Karpas-422 (cell line): ENCODE data around the gene KCNJ16. TPM values are rescaled to one million over a fixed set of nuclear protein-coding genes. Genes with fewer than 3 reads are reported as not detected.

Experiments used
- DNase-seq: peaks from one replicate; pipeline ENCODE4 v3.0.0-alpha.2; 2015
- H2AFZ ChIP-seq: fragments of 200-600 bp; sonication (generic); 2 replicates; pipeline ENCODE4 v1.6.1; 2014; ENCODE audit warnings: antibody characterized with exemption, low read length, mixed read lengths
- H3K27ac ChIP-seq: fragments of 200-600 bp; sonication (generic); 2 replicates; pipeline ENCODE4 v1.5.1; 2014; ENCODE audit warnings: mild to moderate bottlenecking, low read length, moderate library complexity
- H3K27me3 ChIP-seq: fragments of 200-600 bp; sonication (generic); 2 replicates; pipeline ENCODE4 v1.6.1; 2014; ENCODE audit warnings: low read length, mixed read lengths
- H3K36me3 ChIP-seq: fragments of 200-600 bp; sonication (generic); 2 replicates; pipeline ENCODE4 v1.6.1; 2014; ENCODE audit warnings: low read length, mixed read lengths; ENCODE audit not compliant: insufficient read depth
- H3K4me1 ChIP-seq: fragments of 200-600 bp; sonication (generic); 2 replicates; pipeline ENCODE4 v1.6.1; 2014; ENCODE audit warnings: mild to moderate bottlenecking, low read length, mixed read lengths
- H3K4me2 ChIP-seq: fragments of 200-600 bp; sonication (generic); 2 replicates; pipeline ENCODE4 v1.6.1; 2014; ENCODE audit warnings: low read length, low read depth, mild to moderate bottlenecking; ENCODE audit not compliant: poor library complexity, severe bottlenecking
- H3K4me3 ChIP-seq: fragments of 200-600 bp; sonication (generic); 2 replicates; pipeline ENCODE4 v1.5.1; 2014; ENCODE audit warnings: mild to moderate bottlenecking, antibody characterized with exemption, low read length, mixed read lengths
- H3K79me2 ChIP-seq: fragments of 200-600 bp; sonication (generic); 2 replicates; pipeline ENCODE4 v1.6.1; 2014; ENCODE audit warnings: mild to moderate bottlenecking, low read length, mixed read lengths
- H3K9ac ChIP-seq: fragments of 200-600 bp; sonication (generic); 2 replicates; pipeline ENCODE4 v1.6.0; 2014; ENCODE audit warnings: low read length
- H3K9me2 ChIP-seq: fragments of 200-600 bp; sonication (generic), shearing (Covaris generic); replicated peaks from 2 replicates; pipeline ENCODE4 v1.6.0; 2014; ENCODE audit warnings: mild to moderate bottlenecking, low read length, moderate library complexity; ENCODE audit not compliant: insufficient read depth
- H3K9me3 ChIP-seq: fragments of 300-700, 200-600 bp; sonication (generic); 2 replicates; pipeline ENCODE4 v1.6.1; 2014; ENCODE audit warnings: low read length, mixed read lengths
- H4K20me1 ChIP-seq: fragments of 200-600 bp; sonication (generic); 2 replicates; pipeline ENCODE4 v1.6.1; 2014; ENCODE audit warnings: mild to moderate bottlenecking, antibody characterized with exemption, low read length, low read depth; ENCODE audit not compliant: insufficient read depth
- total RNA-seq: library from RNA; depleted of rRNA; stranded (reverse); fragments of >200 nt; shearing (Covaris generic); gene quantifications from 2 replicates; pipeline ENCODE4 v1.2.3, GENCODE V29; 2014; ENCODE audit warnings: low replicate concordance; rRNA removed

The KCNJ16 gene
- not detected in 2 replicates for total RNA-seq

DNA sequence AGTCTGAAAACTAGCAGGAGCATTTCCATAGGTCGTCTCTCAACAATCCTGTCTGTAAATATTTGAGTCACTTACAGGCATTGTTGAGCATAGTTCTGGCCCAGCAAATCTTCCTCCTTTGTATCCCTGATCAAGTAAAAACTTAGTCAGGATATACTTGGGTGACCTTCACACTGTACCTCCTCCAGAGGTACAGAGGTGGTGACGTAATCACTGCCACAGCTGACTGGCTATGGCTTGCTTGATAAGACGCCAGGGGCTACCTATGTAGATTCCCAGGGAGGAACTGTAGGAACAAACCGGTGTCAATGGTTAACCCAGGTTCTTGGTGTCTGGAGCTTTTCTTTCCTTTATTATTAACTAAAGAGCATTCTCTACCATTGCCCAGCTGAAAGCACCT, at the start of gene KCNJ16:
Gene KCNJ16 (plus strand): TSS at position 270 of the 400 bp plus-strand sequence. CDS start 56,863 bp downstream, outside the sequence.
- no peak for DNase-seq
- H3K27me3 ChIP-seq, result no peaks in the 10 kb centered on the region; the same call in 1 of the 2 replicates
- no peaks in the 10 kb centered on the region for H3K9me3 ChIP-seq
- H4K20me1 ChIP-seq, result no peaks in the 10 kb centered on the region
- no peak within 1 kb of the TSS for H3K4me2 ChIP-seq
- H3K79me2 ChIP-seq, result no peaks in the 10 kb centered on the region
- H3K9ac ChIP-seq, result no peak within 1 kb of the TSS
- H3K36me3 ChIP-seq, result no peaks in the 10 kb centered on the region
- H2AFZ ChIP-seq, result no peak within 1 kb of the TSS
- no peaks in the 10 kb centered on the region for H3K9me2 ChIP-seq
- no peak within 1 kb of the TSS for H3K4me3 ChIP-seq
- peaks cover 4% of the 10 kb centered on the region; the same call in 1 of the 2 replicates for H3K4me1 ChIP-seq
- H3K27ac ChIP-seq, result no peak within 1 kb of the TSS

DNA sequence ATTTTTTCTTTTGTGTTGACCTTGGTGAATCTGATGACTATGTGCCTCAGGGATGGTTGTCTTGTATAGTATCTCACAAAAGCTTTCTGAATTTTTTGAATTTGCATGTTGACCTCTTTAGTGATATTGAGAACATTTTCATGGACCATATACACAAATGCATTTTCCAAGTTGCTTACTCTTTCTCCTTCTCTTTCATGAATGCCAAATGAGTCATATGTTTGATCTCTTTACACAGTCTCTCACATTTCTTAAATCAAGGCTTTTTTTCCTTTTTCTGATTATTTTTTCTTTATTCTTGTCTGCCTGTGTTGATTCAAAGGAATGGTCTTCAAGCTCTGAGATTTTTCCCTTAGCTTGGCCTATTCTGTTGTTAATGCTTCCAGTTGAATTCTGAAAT, 46.6 kb upstream of the KCNJ16 start:
- no peaks in the 10 kb centered on the region for H3K36me3 ChIP-seq
- H3K9me3 ChIP-seq, result no peaks in the 10 kb centered on the region
- H2AFZ ChIP-seq, result no peak overlapping the region
- H4K20me1 ChIP-seq, result no peaks in the 10 kb centered on the region
- no peak overlapping the region for H3K4me2 ChIP-seq
- peaks cover under 1% of the 10 kb centered on the region; the same call in 1 of the 2 replicates for H3K4me1 ChIP-seq
- no peaks in the 10 kb centered on the region for H3K9me2 ChIP-seq
- no peak overlapping the region for H3K9ac ChIP-seq
- H3K79me2 ChIP-seq, result no peaks in the 10 kb centered on the region
- no peak overlapping the region for H3K4me3 ChIP-seq
- DNase-seq, result no peak
- H3K27ac ChIP-seq, result no peak overlapping the region
- H3K27me3 ChIP-seq, result no peaks in the 10 kb centered on the region

GRCh38 chr17:70028978-70029767, 45.9 kb upstream of the KCNJ16 start:
- Histone ChIP-seq H4K20me1 (no peaks in the 10 kb centered on the region), H3K79me2 (no peaks in the 10 kb centered on the region), H3K4me3 (no peak overlapping the region), H3K27ac (no peak overlapping the region), H3K9me3 (no peaks in the 10 kb centered on the region), H2AFZ (no peak overlapping the region), H3K36me3 (no peaks in the 10 kb centered on the region), H3K4me2 (no peak overlapping the region), H3K9me2 (no peaks in the 10 kb centered on the region), H3K9ac (no peak overlapping the region), H3K4me1 (no peaks in the 10 kb centered on the region), H3K27me3 (no peaks in the 10 kb centered on the region)
- DNase-seq, result no peak

GRCh38 chr17:70030371-70030770, 44.7 kb upstream of the KCNJ16 start:
- no peak for DNase-seq
- no peaks in the 10 kb centered on the region for H3K9me3 ChIP-seq
- H3K27me3 ChIP-seq, result no peaks in the 10 kb centered on the region
- no peak overlapping the region for H3K4me3 ChIP-seq
- no peaks in the 10 kb centered on the region for H3K9me2 ChIP-seq
- no peaks in the 10 kb centered on the region for H3K4me1 ChIP-seq
- no peaks in the 10 kb centered on the region for H4K20me1 ChIP-seq
- H3K4me2 ChIP-seq, result no peak overlapping the region
- no peak overlapping the region for H2AFZ ChIP-seq
- no peaks in the 10 kb centered on the region for H3K79me2 ChIP-seq
- H3K36me3 ChIP-seq, result no peaks in the 10 kb centered on the region
- no peak overlapping the region for H3K9ac ChIP-seq
- no peak overlapping the region for H3K27ac ChIP-seq

DNA sequence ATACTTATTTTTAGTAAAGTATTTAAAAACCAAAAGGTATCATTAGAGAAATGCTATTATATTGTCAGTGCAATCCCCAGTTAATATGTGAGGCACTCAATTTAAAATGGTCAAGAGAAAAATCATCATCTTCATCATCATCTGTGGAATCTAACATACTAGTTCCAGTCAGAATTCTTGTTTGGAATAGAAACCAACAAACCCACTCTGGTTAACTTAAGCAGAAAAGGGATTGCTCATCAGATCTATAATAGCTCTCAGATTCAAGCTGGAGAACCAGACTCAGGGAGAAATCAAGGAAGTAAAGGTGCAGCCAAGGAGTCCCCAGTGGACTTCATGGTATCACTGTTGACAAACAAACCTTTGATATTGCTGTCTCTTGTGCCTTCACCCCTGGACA, 43.7 kb upstream of the KCNJ16 start:
- H3K79me2 ChIP-seq, result no peaks in the 10 kb centered on the region
- no peaks in the 10 kb centered on the region for H3K36me3 ChIP-seq
- no peaks in the 10 kb centered on the region for H4K20me1 ChIP-seq
- no peak overlapping the region for H3K4me2 ChIP-seq
- no peaks in the 10 kb centered on the region; the same call in 1 of the 2 replicates for H3K9me2 ChIP-seq
- H2AFZ ChIP-seq, result no peak overlapping the region
- no peak overlapping the region for H3K4me3 ChIP-seq
- H3K27ac ChIP-seq, result no peak overlapping the region
- no peak overlapping the region for H3K9ac ChIP-seq
- H3K9me3 ChIP-seq, result no peaks in the 10 kb centered on the region
- no peak for DNase-seq
- H3K4me1 ChIP-seq, result no peaks in the 10 kb centered on the region
- H3K27me3 ChIP-seq, result no peaks in the 10 kb centered on the region

GRCh38 chr17:70033165-70033564, 41.9 kb upstream of the KCNJ16 start:
- no peak overlapping the region for H3K4me3 ChIP-seq
- H3K79me2 ChIP-seq, result no peaks in the 10 kb centered on the region
- no peaks in the 10 kb centered on the region for H3K4me1 ChIP-seq
- H3K9me3 ChIP-seq, result no peaks in the 10 kb centered on the region
- H4K20me1 ChIP-seq, result no peaks in the 10 kb centered on the region
- no peak overlapping the region for H3K4me2 ChIP-seq
- H3K27me3 ChIP-seq, result no peaks in the 10 kb centered on the region
- no peak for DNase-seq
- H3K27ac ChIP-seq, result no peak overlapping the region
- H3K9ac ChIP-seq, result no peak overlapping the region
- H2AFZ ChIP-seq, result no peak overlapping the region
- H3K9me2 ChIP-seq, result no peaks in the 10 kb centered on the region; the same call in 1 of the 2 replicates
- H3K36me3 ChIP-seq, result no peaks in the 10 kb centered on the region

DNA sequence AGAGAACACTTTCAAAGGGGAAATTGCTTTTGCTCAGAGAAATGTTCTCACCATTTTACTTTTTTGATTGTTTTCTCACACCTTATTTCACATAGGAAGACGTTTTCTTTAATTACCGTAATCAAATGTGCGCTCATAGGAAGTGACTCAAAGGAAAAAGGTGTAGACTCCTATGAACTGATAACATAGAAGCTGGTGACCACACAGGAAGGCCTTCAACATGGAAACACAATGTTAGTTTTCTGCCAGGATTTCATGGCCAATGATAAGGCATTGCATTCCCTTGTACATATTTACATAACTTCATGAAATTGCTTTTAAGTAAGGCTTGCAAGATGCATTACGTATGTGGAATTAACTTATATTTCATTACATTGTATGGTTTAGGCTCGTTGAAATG, 40.9 kb upstream of the KCNJ16 start:
- Histone ChIP-seq H3K36me3 (no peaks in the 10 kb centered on the region), H3K27me3 (no peaks in the 10 kb centered on the region), H3K9me3 (no peaks in the 10 kb centered on the region), H3K4me1 (no peaks in the 10 kb centered on the region), H3K27ac (no peak overlapping the region), H3K4me3 (no peak overlapping the region), H4K20me1 (no peaks in the 10 kb centered on the region), H3K4me2 (no peak overlapping the region), H3K79me2 (no peaks in the 10 kb centered on the region), H3K9me2 (no peaks in the 10 kb centered on the region; the same call in 1 of the 2 replicates), H2AFZ (no peak overlapping the region), H3K9ac (no peak overlapping the region)
- DNase-seq, result no peak

DNA sequence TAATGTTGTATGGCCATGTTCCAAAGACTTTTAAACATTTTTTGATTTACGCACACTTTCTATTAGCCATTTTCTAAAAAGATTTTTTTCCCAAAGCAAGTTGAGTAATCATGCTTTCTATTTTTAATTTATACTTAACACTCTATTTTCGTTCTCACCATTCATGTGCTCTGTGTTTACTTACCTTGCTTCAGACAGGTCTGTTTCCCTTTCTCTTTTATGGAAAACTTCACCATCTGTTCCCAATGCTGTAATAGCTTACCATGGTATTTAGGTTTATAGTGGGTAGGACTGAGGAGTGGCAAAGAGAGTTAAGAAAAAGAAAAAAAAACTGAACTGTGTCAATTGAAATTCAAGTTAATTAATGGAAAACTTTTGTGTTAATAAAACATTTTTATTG, 37.5 kb upstream of the KCNJ16 start:
- Histone ChIP-seq H3K4me3 (no peak overlapping the region), H3K4me1 (no peaks in the 10 kb centered on the region), H3K9ac (no peak overlapping the region)

More for the DNA sequence above, 37.5 kb upstream of the KCNJ16 start:
- DNase-seq, result no peak
- Histone ChIP-seq H2AFZ (no peak overlapping the region), H3K27me3 (no peaks in the 10 kb centered on the region), H3K79me2 (no peaks in the 10 kb centered on the region), H4K20me1 (no peaks in the 10 kb centered on the region), H3K9me3 (no peaks in the 10 kb centered on the region), H3K9me2 (no peaks in the 10 kb centered on the region; the same call in 1 of the 2 replicates), H3K36me3 (no peaks in the 10 kb centered on the region), H3K4me2 (no peak overlapping the region), H3K27ac (no peak overlapping the region)
